Activated naive CD4-positive, alpha-beta T cell (primary cell): Measurements from ENCODE around the gene GUCA2B.

Experiments
- DNase-seq, 4 experiments: peaks; one replicate each; lab custom pipeline; 2025; lab: John Stamatoyannopoulos, UW

Gene GUCA2B

GRCh38 chr1:42142894-42143675, 10.1 kb upstream of the GUCA2B start:
- no peak for DNase-seq

- DNase-seq: no peak
Measured at GRCh38 chr1:42143896-42144710, 9.1 kb upstream of the GUCA2B start.

GRCh38 chr1:42144711-42145388, 8.4 kb upstream of the GUCA2B start:
- DNase-seq: no peak

GRCh38 chr1:42145389-42145716, 7.9 kb upstream of the GUCA2B start:
- no peak for DNase-seq

GRCh38 chr1:42145764-42146625, 7.2 kb upstream of the GUCA2B start:
- no peak for DNase-seq

GRCh38 chr1:42146626-42147320, 6.4 kb upstream of the GUCA2B start:
- peak; percentile 24 to 50 (median 34) for DNase-seq

- no peak for DNase-seq
Measured at GRCh38 chr1:42148166-42148565, 5.0 kb upstream of the GUCA2B start.

GRCh38 chr1:42150651-42151050, 2.6 kb upstream of the GUCA2B start:
- no peak for DNase-seq

GRCh38 chr1:42152119-42152518, 1.1 kb upstream of the GUCA2B start:
- DNase-seq: no peak

GRCh38 chr1:42153624-42154023, 414 bp downstream of the GUCA2B start:
- DNase-seq: no peak

GRCh38 chr1:42154685-42155084, 1.5 kb downstream of the GUCA2B start:
- DNase-seq: no peak

- no peak for DNase-seq
Measured at GRCh38 chr1:42155362-42155761, 2.2 kb downstream of the GUCA2B start.

- DNase-seq: no peak
Measured at GRCh38 chr1:42157667-42158066, 4.5 kb downstream of the GUCA2B start.

GRCh38 chr1:42158189-42158588, 5.0 kb downstream of the GUCA2B start:
- DNase-seq: no peak

- DNase-seq: no peak
Measured at GRCh38 chr1:42162181-42162580, 9.0 kb downstream of the GUCA2B start.

GRCh38 chr1:42163114-42163513, 9.9 kb downstream of the GUCA2B start:
- DNase-seq: no peak

- DNase-seq: no peak
Measured at GRCh38 chr1:42163536-42164503, 10.6 kb downstream of the GUCA2B start.

- DNase-seq: no peak
Measured at GRCh38 chr1:42164551-42165420, 11.6 kb downstream of the GUCA2B start, which contains the start of gene GUCA2A. GUCA2A (minus strand) TSS chr1:42164745; CDS start chr1:42164712, 33 bp downstream.
